NCI-H187 (cell line): Measurements from ENCODE around the gene TLE6.
"Not testable (repeated sequence)": the region's sequence is repeated elsewhere in the genome, so short reads cannot be mapped to it uniquely, and the experiment has no call there.

Experiments
- DNase-seq, 2 experiments: peaks; one replicate each; lab custom pipeline; 2025; lab: John Stamatoyannopoulos, UW

TLE6 gene

GRCh38 chr19:3004522-3004921 lies 27.2 kb downstream of the TLE6 start:
- DNase-seq: no peak

GRCh38 chr19:3005345-3005744 lies 28.0 kb downstream of the TLE6 start:
- DNase-seq: no peak

GRCh38 chr19:3006075-3006767 lies 28.9 kb downstream of the TLE6 start:
- DNase-seq: no peak

- no peak for DNase-seq
These were observed 30.6 kb downstream of the TLE6 start for GRCh38 chr19:3007975-3008374.

GRCh38 chr19:3008994-3009393 lies 31.6 kb downstream of the TLE6 start:
- DNase-seq: no peak

- no peak for DNase-seq
These were observed 33.5 kb downstream of the TLE6 start for GRCh38 chr19:3010871-3011270.

- not testable (repeated sequence) for DNase-seq
These were observed 34.7 kb downstream of the TLE6 start for GRCh38 chr19:3012059-3012458.

- no peak for DNase-seq
These were observed 35.4 kb downstream of the TLE6 start for GRCh38 chr19:3012621-3013262.

GRCh38 chr19:3013263-3013725 lies 35.9 kb downstream of the TLE6 start:
- no peak for DNase-seq

- DNase-seq: no peak
These were observed 36.8 kb downstream of the TLE6 start for GRCh38 chr19:3014135-3014534.

GRCh38 chr19:3015126-3016057 lies 38.0 kb downstream of the TLE6 start:
- DNase-seq: no peak

- no peak for DNase-seq
These were observed 40.6 kb downstream of the TLE6 start for GRCh38 chr19:3017923-3018322.

GRCh38 chr19:3019211-3019854 lies 42.0 kb downstream of the TLE6 start:
- no peak for DNase-seq

GRCh38 chr19:3020321-3020960 lies 43.1 kb downstream of the TLE6 start:
- no peak for DNase-seq

- no peak for DNase-seq
These were observed 47.1 kb downstream of the TLE6 start for GRCh38 chr19:3024509-3024869.

- DNase-seq: no peak
These were observed 47.6 kb downstream of the TLE6 start for GRCh38 chr19:3024870-3025548.

GRCh38 chr19:3025549-3025886 lies 48.2 kb downstream of the TLE6 start:
- DNase-seq: no peak

- DNase-seq: no peak
These were observed 49.4 kb downstream of the TLE6 start for GRCh38 chr19:3026768-3027167.

GRCh38 chr19:3027292-3027691 lies 49.9 kb downstream of the TLE6 start:
- DNase-seq: no peak

- DNase-seq: no peak
These were observed 50.6 kb downstream of the TLE6 start for GRCh38 chr19:3027981-3028304.

GRCh38 chr19:3028305-3029064 lies 51.1 kb downstream of the TLE6 start:
- DNase-seq: no peak
